Measurements from ENCODE around the gene POLD1.
"Not testable (repeated sequence)": the region's sequence is repeated elsewhere in the genome, so short reads cannot be mapped to it uniquely, and the experiment has no call there.

Gene POLD1

GRCh38 chr19:50383852-50384684, at the start of gene POLD1:
TSS of gene POLD1 (plus strand) at chr19:50384347. CDS start at chr19:50398852, 14,505 bp downstream.
- Mint-ChIP-seq H3K4me1 (peaks cover 35% of the 10 kb centered on the region), H3K4me3 (peak within 1 kb of the TSS; percentile 95), H3K27me3 (no peaks in the 10 kb centered on the region), H3K27ac (peak within 1 kb of the TSS; percentile 92), H3K9me3 (no peaks in the 10 kb centered on the region), H3K36me3 (peaks cover 14% of the 10 kb centered on the region)

DNA sequence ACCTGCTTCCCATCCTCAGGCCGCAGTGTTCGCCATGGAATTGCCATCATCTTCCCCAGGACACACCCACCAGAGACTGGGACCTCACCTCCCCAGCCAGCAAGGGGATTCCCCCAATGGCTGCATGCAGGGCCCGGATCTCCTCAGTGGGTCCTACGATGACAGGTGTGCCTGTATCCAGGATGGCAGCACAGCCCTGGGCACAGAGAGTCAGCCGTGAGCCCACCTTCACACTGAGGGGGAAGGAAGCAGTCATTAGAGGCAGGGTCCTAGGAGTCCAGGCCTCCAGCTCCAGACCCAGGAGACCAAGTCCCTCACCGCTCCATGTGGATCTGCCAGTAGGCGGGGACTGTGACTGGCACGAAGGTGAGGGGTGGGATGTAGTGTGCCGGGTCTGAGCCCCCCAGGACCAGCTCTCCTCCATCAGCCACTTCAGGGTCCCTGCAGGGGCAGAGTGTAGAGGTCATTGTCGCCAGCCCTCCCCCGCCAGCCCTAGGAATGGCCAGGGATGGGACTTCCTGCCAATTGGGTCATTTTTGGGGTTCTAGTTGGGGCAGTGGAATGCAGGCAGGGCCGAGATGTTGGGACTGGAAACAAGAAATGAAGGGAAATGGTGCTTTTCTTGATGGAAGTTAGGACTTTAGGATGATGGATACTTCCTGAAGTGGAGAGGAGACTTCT, 49.3 kb upstream of the POLD1 start:
- Mint-ChIP-seq H3K9me3 (no peaks in the 10 kb centered on the region), H3K4me1 (peaks cover 43% of the 10 kb centered on the region), H3K27me3 (peaks cover 18% of the 10 kb centered on the region), H3K27ac (no peak overlapping the region), H3K4me3 (peak overlapping the region; percentile 89), H3K36me3 (peaks cover 2% of the 10 kb centered on the region)

- Mint-ChIP-seq H3K27ac (peak overlapping the region; percentile 74), H3K4me1 (peaks cover 23% of the 10 kb centered on the region)
- H3K4me3 Mint-ChIP-seq, H3K27me3 Mint-ChIP-seq, H3K9me3 Mint-ChIP-seq, H3K36me3 Mint-ChIP-seq: not testable (repeated sequence)
Measured at GRCh38 chr19:50337031-50337430, 47.1 kb upstream of the POLD1 start.

DNA sequence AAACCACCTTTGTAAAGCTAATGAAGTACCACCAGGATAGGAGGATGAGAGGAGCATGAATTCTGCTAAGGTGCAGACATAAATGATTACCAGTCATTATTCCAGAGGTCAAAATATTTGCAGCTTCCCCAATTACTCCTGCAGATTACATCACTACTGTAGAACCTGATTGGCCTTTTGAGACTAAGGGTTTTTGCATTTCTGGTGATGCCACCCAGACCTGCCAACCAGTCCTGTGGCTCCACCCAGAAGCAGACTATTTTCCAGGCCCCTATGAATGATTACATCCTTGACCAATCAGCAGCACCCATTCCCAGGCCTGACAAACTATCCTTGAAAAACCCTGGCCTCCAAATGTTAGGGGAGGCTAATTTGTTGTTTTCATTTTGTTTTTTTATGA, 43.8 kb upstream of the POLD1 start:
- Mint-ChIP-seq H3K27ac (no peak overlapping the region), H3K36me3 (peaks cover 2% of the 10 kb centered on the region), H3K4me3 (no peak overlapping the region), H3K9me3 (no peaks in the 10 kb centered on the region), H3K27me3 (peaks cover 5% of the 10 kb centered on the region), H3K4me1 (peaks cover 3% of the 10 kb centered on the region)

- no peaks in the 10 kb centered on the region for H3K4me1 Mint-ChIP-seq
- H3K27ac Mint-ChIP-seq = no peak overlapping the region
Measured at GRCh38 chr19:50341091-50341564, 43.0 kb upstream of the POLD1 start.

DNA sequence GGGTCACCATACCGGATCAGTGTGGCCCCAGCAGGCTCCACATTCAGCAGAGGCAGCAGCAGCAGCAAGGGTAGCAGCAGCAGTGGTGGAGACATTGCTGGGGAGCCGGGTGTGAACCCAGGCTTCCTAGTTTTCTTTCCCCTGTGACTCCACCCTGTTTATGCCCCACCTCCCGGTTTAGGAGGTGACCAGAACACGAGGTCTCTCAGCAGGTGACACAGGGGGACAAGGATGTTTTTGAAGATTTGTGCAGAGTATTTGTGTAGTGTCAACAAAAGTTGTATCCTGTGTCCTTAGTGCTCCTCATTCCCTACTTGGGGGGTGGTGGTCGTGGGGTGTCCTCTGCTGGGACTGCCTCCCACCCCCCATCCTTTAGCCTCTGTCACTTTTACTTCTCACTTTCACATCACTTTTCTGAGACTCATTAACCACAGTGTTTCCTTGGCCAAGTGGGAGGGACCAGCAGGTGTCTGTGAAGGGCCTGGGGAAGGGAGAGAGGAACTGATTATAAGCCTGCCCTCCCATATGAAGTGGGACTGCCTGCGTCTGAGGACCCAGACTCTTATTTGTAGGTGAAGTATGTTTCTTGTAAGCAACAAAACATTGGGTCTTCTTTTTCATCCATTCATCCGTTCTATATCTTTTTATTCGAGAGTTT, 39.4 kb upstream of the POLD1 start:
- H3K27me3 Mint-ChIP-seq = no peaks in the 10 kb centered on the region
- peaks cover 14% of the 10 kb centered on the region for H3K4me1 Mint-ChIP-seq
- no peaks in the 10 kb centered on the region for H3K9me3 Mint-ChIP-seq
- no peaks in the 10 kb centered on the region for H3K36me3 Mint-ChIP-seq
- no peak overlapping the region for H3K27ac Mint-ChIP-seq
- no peak overlapping the region for H3K4me3 Mint-ChIP-seq

More at GRCh38 chr19:50341091-50341564, 43.0 kb upstream of the POLD1 start:
- H3K4me3 Mint-ChIP-seq = no peak overlapping the region
- no peaks in the 10 kb centered on the region for H3K27me3 Mint-ChIP-seq
- peaks cover 2% of the 10 kb centered on the region for H3K36me3 Mint-ChIP-seq
- no peaks in the 10 kb centered on the region for H3K9me3 Mint-ChIP-seq

GRCh38 chr19:50347089-50347581, 37.0 kb upstream of the POLD1 start:
- Mint-ChIP-seq H3K4me3 (peak overlapping the region; percentile 49), H3K4me1 (peaks cover 14% of the 10 kb centered on the region), H3K27ac (peak overlapping the region; percentile 32)
- not testable (repeated sequence) for H3K9me3 Mint-ChIP-seq, H3K36me3 Mint-ChIP-seq, H3K27me3 Mint-ChIP-seq

DNA sequence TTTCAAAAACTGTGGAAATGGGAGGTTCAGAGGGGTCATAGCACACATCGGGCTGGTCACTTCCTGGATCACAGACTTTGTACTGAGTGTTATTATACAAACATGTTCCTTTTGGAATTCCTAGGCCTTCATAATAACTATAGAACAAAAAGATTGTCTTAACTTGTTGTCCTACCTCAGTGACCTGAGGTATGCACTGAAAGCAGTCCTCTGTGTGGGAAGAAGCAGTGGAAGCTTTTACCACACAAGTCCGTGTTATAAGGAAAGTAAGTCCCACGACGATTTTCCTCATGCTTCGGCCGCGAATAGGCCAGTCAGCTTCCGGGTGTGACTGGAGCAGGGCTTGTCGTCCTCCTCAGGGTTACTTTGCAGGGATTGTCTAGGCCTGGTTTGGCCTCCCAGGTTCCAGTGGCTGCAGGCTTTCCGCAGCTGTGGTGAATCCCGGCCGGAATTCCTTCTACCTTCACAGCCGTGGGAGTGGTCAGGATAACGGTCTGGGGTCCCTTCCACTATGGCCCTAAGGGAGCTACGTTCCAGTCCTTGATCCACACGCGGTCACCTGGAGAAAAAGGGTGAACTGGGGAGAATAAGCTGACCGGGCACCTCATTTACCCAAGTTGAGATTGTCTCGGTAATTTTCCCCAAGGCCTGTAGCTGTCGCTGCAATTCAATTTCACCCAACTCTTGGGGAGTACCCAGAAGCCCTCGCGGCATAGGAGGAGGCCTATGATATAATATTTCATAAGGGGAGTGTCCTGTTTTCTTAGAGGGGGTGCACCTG, 34.7 kb upstream of the POLD1 start:
- Mint-ChIP-seq H3K9me3 (no peaks in the 10 kb centered on the region), H3K4me3 (no peak overlapping the region), H3K27ac (no peak overlapping the region), H3K36me3 (no peaks in the 10 kb centered on the region), H3K4me1 (peaks cover 14% of the 10 kb centered on the region), H3K27me3 (no peaks in the 10 kb centered on the region)

DNA sequence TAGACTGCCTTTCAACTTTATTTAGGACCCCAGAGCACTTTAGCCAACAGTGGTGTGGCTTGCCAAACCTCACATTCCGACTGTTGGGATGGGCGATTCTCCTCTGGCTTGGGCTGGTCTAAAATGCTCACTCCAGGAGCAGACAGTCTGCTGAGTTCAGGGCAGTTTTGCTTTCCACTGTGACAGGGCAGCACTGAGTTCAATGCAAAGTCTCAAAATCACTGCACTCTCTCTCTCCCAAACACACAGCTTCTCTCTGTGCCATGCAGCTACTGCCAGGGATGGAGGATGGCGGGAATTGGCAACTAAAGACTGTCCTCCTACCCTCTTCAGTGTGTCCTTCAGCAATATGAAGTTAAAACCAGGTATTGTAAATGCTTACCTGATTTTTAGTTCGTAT, 31.9 kb upstream of the POLD1 start:
- H3K27ac Mint-ChIP-seq = no peak overlapping the region
- no peak overlapping the region for H3K4me3 Mint-ChIP-seq
- H3K9me3 Mint-ChIP-seq = no peaks in the 10 kb centered on the region
- peaks cover 12% of the 10 kb centered on the region for H3K4me1 Mint-ChIP-seq
- H3K27me3 Mint-ChIP-seq = no peaks in the 10 kb centered on the region
- no peaks in the 10 kb centered on the region for H3K36me3 Mint-ChIP-seq

- not testable (repeated sequence) for H3K4me1 Mint-ChIP-seq
Measured at GRCh38 chr19:50353487-50353880, 30.7 kb upstream of the POLD1 start.

GRCh38 chr19:50356691-50357177, 27.4 kb upstream of the POLD1 start:
- H3K4me1 Mint-ChIP-seq = peaks cover 36% of the 10 kb centered on the region
- peak overlapping the region; percentile 97 for H3K27ac Mint-ChIP-seq
- H3K27me3 Mint-ChIP-seq = no peaks in the 10 kb centered on the region
- no peaks in the 10 kb centered on the region for H3K9me3 Mint-ChIP-seq
- no peak overlapping the region for H3K4me3 Mint-ChIP-seq
- H3K36me3 Mint-ChIP-seq = no peaks in the 10 kb centered on the region

More at GRCh38 chr19:50353487-50353880, 30.7 kb upstream of the POLD1 start:
- H3K36me3 Mint-ChIP-seq, H3K27ac Mint-ChIP-seq, H3K9me3 Mint-ChIP-seq, H3K27me3 Mint-ChIP-seq, H3K4me3 Mint-ChIP-seq: not testable (repeated sequence)

GRCh38 chr19:50357178-50358100, 26.7 kb upstream of the POLD1 start:
- no peaks in the 10 kb centered on the region for H3K9me3 Mint-ChIP-seq
- H3K36me3 Mint-ChIP-seq = no peaks in the 10 kb centered on the region
- H3K4me1 Mint-ChIP-seq = peaks cover 43% of the 10 kb centered on the region
- no peaks in the 10 kb centered on the region for H3K27me3 Mint-ChIP-seq
- peak overlapping the region; percentile 92 for H3K4me3 Mint-ChIP-seq
- H3K27ac Mint-ChIP-seq = peak overlapping the region; percentile 97

- H3K27ac Mint-ChIP-seq = peak overlapping the region; percentile 94
- no peaks in the 10 kb centered on the region for H3K9me3 Mint-ChIP-seq
- peaks cover 54% of the 10 kb centered on the region for H3K4me1 Mint-ChIP-seq
- H3K36me3 Mint-ChIP-seq = no peaks in the 10 kb centered on the region
- H3K27me3 Mint-ChIP-seq = no peaks in the 10 kb centered on the region
- H3K4me3 Mint-ChIP-seq = peak overlapping the region; percentile 92
Measured at GRCh38 chr19:50358483-50359327, 25.4 kb upstream of the POLD1 start.

All from activated naive CD4-positive, alpha-beta T cell treated with anti-CD3 and anti-CD28 coated beads, Interleukin-2, amount 50 U/mL, for 24 hours (primary cell).